ENCODE measurements around the gene TGM4. TPM values are rescaled to one million over a fixed set of nuclear protein-coding genes. Genes with fewer than 3 reads are reported as not detected.

Gene TGM4
- total RNA-seq, 1 experiment from 2014 or later: not detected

DNA sequence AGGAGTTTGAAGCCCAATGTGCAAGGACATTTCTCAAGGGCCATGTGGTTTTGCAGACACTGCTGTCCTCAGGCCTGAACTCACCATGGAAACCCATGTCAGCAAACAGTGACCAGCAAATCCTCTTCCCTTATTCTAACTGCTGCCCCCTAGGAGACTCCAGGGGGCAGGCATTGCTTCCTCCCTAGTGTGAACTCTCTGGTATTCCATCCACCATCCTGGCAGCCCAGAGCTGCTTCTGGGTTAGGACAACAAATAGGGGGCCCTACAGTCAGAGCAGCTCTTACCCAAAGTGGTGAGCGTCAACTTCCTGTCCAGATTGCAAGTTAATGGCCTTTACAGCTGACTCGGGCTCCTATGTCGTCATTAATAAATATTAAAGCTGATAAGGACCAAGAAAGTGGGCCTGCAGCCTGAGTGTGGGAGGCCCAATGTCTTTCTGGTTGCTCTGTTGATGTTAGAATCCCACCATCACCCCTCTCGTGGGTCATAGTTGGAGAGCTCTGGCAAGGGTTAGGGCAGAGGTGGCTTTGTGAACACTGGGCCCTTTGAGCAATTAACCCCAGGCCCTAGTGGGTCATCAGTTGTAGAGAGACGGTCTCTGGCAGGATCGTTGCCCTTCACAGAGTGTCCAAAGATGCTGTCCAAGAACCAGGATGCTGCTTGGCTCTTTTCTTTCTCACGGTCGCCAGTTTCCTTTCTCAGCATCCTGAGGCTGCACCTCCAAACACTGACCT, 41.5 kb downstream of the TGM4 start:
- no peak overlapping the region for H3K4me3 ChIP-seq
- no peak overlapping the region for H3K27ac ChIP-seq
- H3K9me3 ChIP-seq (replicated peaks): no peaks in the 10 kb centered on the region
- no peaks in the 10 kb centered on the region for H3K36me3 ChIP-seq
- no peaks in the 10 kb centered on the region for H3K27me3 ChIP-seq
- H3K4me1 ChIP-seq: no peaks in the 10 kb centered on the region
- no peak for DNase-seq

DNA sequence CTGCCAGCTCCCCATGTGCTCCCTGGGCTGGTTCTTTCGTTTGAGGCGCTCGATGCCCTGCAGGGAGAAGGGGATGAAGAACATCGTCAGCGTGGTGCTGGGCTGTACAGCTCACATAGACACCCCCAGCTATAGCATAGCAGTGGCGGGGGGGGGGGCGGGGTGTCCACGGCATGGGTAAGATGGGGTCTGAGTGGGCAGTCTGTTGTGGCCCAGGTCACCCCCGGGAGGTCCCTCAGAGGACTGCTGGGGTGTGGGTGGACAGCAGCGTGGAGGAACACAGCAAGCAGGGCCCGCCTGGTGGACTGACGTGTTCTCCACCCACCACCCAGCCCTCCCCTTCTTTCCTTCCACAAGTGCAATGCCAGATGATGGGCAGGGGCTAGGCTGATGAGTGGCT, 43.7 kb downstream of the TGM4 start:
- no peak overlapping the region for H3K4me3 ChIP-seq
- H3K9me3 ChIP-seq (replicated peaks): no peaks in the 10 kb centered on the region
- H3K27ac ChIP-seq: no peak overlapping the region
- no peaks in the 10 kb centered on the region for H3K27me3 ChIP-seq
- no peak for DNase-seq
- H3K36me3 ChIP-seq: no peaks in the 10 kb centered on the region
- no peaks in the 10 kb centered on the region for H3K4me1 ChIP-seq

DNA sequence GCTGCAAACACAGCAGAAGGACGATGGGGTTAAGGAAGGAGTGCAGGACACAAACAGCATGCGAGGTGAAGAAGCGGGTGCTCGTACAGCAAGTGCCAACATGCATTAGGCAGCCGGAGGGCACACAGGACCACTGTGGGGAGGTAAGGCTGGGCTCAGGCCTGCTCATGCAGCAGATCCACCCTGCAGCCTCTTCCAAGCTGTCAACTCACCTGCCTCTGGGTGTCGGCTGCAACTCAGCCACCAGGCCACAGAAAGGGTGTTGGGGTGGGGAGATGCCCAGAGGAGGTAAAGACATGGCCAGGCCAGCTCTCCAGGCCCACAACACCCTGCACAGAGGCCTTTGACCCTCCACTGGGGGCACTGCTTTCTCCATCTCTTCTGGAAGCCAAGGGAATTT, 44.2 kb downstream of the TGM4 start:
- no peaks in the 10 kb centered on the region for H3K36me3 ChIP-seq
- H3K27me3 ChIP-seq: no peaks in the 10 kb centered on the region
- no peak overlapping the region for H3K4me3 ChIP-seq
- no peak for DNase-seq
- no peaks in the 10 kb centered on the region for H3K9me3 ChIP-seq (replicated peaks)
- H3K27ac ChIP-seq: no peak overlapping the region
- no peaks in the 10 kb centered on the region for H3K4me1 ChIP-seq

DNA sequence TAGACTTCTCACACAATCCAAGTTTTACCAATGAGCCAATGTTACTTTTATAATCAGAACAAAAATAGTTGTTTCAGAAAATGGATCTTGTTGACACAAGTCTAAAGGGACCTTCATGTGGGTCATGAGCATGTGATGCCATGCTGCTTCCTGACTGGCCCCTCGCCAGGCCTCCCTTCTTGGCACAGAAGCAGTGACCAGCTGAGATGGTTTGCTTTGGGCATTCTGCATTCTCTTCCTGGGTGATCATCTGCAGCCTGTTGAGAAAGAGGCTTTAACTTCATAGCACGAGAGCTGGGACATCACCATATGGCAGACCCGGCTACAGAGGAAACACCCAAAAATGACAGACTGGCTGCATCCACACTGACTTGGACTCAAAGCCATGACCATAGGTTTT, 45.7 kb downstream of the TGM4 start:
- Histone ChIP-seq H3K9me3 (replicated peaks) (no peaks in the 10 kb centered on the region), H3K27me3 (no peaks in the 10 kb centered on the region), H3K27ac (no peak overlapping the region), H3K4me1 (no peaks in the 10 kb centered on the region), H3K4me3 (no peak overlapping the region), H3K36me3 (no peaks in the 10 kb centered on the region)
- no peak for DNase-seq

DNA sequence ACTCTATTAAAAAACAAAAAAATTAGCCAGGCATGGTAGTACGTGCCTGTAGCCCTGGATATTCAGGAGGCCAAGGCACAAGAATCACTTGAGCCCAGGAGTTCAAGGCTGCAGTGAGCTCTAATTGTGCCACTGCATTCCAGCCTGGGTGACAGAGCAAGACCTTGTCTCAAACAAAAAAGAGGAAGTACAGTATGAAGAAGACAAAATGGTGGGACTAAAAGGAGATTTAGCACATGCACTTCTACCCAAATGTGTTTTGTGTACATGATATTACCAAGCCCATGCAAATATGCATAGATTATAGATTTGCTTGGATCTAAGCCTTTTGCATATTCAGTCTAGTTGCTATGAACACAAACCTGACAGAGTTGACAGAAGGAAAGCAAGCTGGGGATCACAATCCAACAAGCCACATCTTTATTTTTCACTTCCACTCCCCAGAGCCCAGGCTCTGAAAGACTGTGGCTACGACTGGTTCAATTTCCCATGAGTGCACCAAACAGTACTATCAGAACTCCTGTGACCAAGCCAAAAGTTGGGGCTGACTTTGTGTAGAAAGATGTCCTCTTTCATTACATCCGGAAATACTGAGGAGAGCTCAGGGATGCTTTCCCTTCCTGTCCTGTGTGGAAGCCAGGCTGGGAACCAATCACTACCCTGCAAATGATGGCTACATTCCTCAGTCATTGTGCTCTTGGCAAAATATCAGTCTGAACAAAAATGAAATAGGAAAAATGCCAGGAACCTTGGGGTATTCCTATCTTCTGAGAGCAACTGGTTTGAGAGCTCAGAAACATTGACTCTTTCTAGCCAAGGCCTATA, 49.4 kb downstream of the TGM4 start:
- Histone ChIP-seq H3K4me1 (no peaks in the 10 kb centered on the region), H3K27ac (no peak overlapping the region), H3K36me3 (no peaks in the 10 kb centered on the region), H3K4me3 (no peak overlapping the region), H3K27me3 (no peaks in the 10 kb centered on the region), H3K9me3 (replicated peaks) (no peaks in the 10 kb centered on the region)
- no peak for DNase-seq

DNA sequence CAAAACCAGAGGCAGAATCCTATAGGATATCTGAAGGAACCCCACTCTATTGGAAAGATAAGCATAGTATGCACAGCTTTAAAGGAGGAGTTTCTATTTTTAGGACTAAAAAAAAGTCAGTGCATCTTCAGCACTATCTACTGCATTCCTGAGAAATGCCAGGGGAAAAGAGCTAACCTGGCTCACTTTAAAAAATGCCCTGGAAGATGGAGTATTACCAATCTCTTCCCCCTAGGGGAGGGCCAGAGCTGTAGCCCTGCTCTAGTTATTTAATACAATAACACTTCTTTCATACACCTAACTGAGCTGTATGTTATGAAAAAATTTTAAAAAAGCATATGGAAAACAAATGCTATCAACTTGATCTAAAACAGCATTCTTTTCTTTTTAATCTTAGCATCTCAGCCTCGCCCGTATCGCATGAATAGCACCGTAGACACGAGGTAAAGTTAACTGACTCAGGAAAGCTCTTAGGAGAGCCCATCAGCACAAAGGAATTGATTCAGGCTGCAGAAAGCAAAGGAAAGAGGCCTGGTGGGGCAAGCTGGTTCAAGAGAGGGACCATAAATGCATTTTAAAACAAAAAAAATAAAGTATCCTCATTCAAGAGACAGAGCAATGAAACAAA, 50.2 kb downstream of the TGM4 start:
- no peak for DNase-seq
- Histone ChIP-seq H3K4me3 (no peak overlapping the region), H3K27me3 (no peaks in the 10 kb centered on the region), H3K4me1 (no peaks in the 10 kb centered on the region), H3K36me3 (no peaks in the 10 kb centered on the region), H3K9me3 (replicated peaks) (no peaks in the 10 kb centered on the region), H3K27ac (no peak overlapping the region)

DNA sequence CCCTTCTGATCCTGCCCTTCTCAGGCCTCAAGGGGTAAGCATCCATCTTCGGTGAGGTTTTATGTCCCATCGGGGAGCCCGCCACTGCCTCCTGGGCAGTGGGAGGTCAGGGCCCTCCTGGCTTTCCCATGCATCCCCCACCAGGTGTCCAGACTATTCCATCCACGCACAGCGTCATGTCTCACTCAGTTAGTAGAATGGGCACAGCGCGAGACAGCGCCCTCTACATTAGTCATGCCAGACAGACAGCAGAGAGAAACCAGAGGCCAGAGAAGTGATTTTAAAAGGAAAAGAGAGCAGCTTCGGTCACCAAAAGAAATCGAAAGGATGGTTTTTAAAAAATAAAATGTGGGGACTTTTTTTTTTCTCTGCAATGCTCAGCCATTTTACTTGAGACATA, 51.8 kb downstream of the TGM4 start:
- DNase-seq: no peak
- Histone ChIP-seq H3K27ac (no peak overlapping the region), H3K4me1 (no peaks in the 10 kb centered on the region), H3K4me3 (no peak overlapping the region), H3K9me3 (replicated peaks) (no peaks in the 10 kb centered on the region), H3K36me3 (no peaks in the 10 kb centered on the region), H3K27me3 (no peaks in the 10 kb centered on the region)

DNA sequence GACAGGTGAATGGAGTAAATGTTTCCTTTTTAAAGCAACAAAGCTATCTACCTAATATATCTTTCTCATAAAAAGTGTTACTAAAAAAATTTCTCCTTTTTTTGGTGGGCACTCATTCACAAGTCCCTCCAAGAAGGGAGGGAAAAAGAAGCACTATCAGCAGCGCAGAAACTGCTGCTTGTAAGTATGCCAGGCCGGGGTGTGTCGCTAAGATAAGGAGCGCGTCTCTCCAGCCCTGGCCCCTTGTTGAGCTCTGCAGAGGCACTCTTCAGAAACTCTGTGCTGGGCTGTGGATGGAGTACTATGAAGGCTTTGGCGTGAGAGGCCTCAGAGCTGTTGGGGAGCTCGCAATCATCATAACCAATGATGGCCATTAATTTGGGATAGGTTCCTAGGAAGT, 52.5 kb downstream of the TGM4 start:
- Histone ChIP-seq H3K27ac (no peak overlapping the region), H3K4me3 (no peak overlapping the region), H3K27me3 (no peaks in the 10 kb centered on the region), H3K9me3 (replicated peaks) (no peaks in the 10 kb centered on the region), H3K36me3 (peaks cover 3% of the 10 kb centered on the region; the same call in 1 of the 2 replicates), H3K4me1 (no peaks in the 10 kb centered on the region)
- no peak for DNase-seq

DNA sequence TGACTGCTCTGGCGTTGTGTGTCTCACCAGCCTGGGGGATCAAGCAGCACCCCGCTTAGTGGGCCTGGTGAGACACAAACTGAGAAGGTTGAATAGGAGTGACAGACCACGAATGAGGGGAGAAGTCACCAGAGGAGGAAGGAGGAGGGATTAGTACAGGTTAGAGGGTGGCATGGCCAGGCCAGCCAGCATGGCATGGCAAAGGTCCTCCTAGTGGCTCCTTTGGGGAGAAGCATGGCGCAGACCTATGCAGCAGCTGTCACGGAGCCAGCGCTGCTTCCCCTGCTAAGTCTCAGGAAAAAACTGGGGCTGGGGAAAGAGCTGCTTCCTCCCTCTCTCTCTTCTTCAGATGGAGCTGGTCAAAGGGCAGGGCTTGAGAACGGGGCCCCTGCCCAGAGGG, 53.0 kb downstream of the TGM4 start:
- H3K9me3 ChIP-seq (replicated peaks): no peaks in the 10 kb centered on the region
- H3K36me3 ChIP-seq: peaks cover 7% of the 10 kb centered on the region; the same call in 1 of the 2 replicates
- no peaks in the 10 kb centered on the region for H3K4me1 ChIP-seq

DNA sequence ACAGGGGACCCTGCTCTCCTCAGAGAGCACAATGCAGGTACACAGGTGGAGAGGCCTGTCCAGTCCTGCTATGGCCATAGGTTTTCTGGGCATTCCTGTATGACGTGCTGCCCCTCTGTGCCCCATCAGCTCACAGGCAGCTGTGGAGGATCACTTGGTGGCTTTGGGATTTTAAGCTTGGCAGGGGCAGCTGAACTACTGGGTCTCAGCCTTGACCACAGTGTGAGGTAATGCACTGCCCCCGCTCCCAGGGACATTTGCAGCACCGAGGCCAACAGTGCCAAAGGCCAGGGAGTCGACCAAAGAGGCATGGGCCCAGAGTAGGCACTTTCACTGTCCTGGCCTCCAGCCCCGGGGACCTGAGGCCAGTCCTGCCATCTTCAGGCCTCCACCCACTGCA, 55.4 kb downstream of the TGM4 start:
- Histone ChIP-seq H3K4me3 (no peak overlapping the region), H3K27me3 (no peaks in the 10 kb centered on the region), H3K36me3 (peaks cover 18% of the 10 kb centered on the region), H3K27ac (no peak overlapping the region), H3K9me3 (replicated peaks) (no peaks in the 10 kb centered on the region), H3K4me1 (no peaks in the 10 kb centered on the region)
- no peak for DNase-seq

More for the DNA sequence above, 53.0 kb downstream of the TGM4 start:
- Histone ChIP-seq H3K27ac (no peak overlapping the region), H3K27me3 (no peaks in the 10 kb centered on the region), H3K4me3 (no peak overlapping the region)
- DNase-seq: no peak

DNA sequence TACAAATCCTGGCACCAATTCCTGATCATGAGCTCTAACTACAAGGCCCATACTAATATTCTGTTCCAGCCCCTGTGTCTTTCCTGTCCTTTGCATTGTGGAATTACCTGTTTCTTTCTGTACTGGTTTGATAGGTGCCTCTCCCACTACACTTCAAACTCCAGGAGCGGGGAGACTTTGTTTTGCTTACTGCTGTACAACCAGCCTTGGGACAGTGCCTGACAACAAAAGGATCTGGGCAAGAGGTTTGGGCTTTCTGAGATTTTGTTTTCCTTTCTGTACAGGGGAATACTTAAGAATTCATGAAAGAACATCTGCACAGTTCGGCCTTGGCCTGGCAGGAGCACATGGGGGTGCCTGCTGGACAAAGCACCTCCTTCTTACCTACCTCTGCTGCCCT, 56.5 kb downstream of the TGM4 start:
- Histone ChIP-seq H3K36me3 (peaks cover 18% of the 10 kb centered on the region), H3K4me1 (no peaks in the 10 kb centered on the region)

DNA sequence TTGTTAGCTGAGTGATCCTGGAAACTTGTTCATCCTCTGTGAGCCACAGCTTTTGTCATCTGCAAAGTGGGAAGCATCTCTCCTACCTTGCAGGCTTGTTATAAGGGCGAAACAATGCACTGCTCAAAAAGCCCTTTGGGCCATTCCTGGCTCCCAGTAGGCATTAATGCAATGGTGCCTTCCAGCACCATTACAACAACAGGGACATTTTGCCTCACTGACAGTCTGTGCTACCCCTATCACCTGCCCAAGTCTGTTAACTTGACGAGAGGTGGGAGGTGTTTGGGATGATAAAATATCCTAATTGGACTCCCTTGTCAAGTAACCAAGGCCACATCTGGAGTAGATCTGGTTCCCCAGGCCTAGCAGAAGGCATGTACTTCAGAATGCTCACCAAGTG, 57.4 kb downstream of the TGM4 start:
- DNase-seq: no peak
- Histone ChIP-seq H3K9me3 (replicated peaks) (no peaks in the 10 kb centered on the region), H3K4me3 (no peak overlapping the region), H3K27ac (no peak overlapping the region), H3K4me1 (no peaks in the 10 kb centered on the region), H3K36me3 (peaks cover 18% of the 10 kb centered on the region), H3K27me3 (no peaks in the 10 kb centered on the region)

More for the DNA sequence above, 56.5 kb downstream of the TGM4 start:
- DNase-seq: no peak
- Histone ChIP-seq H3K4me3 (no peak overlapping the region), H3K27ac (no peak overlapping the region), H3K27me3 (no peaks in the 10 kb centered on the region), H3K9me3 (replicated peaks) (no peaks in the 10 kb centered on the region)

DNA sequence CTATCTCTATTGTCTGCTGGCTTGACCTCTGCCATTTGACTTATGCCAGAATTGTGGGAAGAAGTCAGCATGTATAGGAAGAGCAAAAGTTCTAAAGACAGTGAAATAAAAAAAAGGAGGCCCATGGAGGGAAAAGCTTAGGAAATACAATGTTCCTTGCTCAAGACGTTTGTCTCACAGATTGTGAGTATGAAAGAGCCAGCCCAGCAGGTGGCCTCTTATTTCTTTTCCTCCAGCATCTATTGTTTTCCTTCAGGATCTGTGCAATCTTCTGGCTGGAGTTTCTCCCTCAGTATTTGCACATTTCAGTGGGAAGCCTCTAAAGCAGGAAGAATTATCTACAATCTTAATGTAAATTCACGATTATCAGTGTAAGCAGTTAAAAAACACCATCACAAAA, 57.9 kb downstream of the TGM4 start:
- H3K4me1 ChIP-seq: no peaks in the 10 kb centered on the region
- H3K27ac ChIP-seq: no peak overlapping the region
- H3K4me3 ChIP-seq: no peak overlapping the region
- DNase-seq: no peak
- no peaks in the 10 kb centered on the region for H3K27me3 ChIP-seq
- no peaks in the 10 kb centered on the region for H3K9me3 ChIP-seq (replicated peaks)
- peaks cover 18% of the 10 kb centered on the region for H3K36me3 ChIP-seq

DNA sequence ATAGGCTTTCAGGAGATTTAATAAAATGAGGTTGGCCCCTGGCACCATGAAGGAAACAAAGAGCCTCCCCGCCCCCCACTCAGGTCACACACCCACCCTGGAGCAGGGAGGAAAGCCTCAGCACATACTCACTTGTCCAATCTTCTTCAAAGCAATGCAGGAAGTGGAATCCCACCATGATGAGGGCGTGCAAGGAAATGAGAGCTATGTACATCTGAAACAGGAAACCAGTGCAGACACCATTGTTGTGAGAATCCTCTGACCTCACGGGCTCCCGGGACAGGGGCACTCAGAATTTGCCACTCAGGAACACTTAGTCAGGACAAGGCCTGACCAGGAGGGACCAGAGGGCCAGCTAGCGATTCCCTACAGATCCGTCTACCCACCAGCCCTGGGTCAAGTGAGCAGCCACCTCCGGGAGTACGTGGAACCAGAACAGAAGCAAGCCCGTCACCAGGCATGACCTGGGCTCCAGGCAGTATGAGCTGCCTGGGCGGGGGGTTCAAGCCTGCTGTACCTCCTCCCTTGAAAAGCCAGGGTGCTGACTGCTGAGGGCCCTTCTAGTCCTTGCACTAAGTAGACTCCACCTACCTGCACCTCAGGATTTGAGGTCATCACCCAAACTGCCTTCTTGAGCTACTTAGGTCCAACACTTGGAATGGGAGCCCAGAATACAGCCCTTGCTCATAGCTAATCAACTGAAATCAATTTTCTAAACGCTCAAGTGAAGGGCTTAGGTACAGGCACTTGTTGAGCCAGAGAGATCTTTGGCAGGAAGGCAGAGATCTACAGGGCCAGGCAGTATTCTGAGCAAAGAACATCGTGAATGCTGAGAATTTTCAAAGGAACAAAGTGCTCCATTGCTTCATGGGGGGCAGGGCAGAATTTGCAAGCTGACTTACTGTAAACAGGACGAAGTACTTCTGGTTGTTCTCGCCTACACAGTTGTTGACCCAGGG, 58.9 kb downstream of the TGM4 start:
- Histone ChIP-seq H3K27ac (no peak overlapping the region), H3K36me3 (peaks cover 18% of the 10 kb centered on the region), H3K9me3 (replicated peaks) (no peaks in the 10 kb centered on the region), H3K4me1 (no peaks in the 10 kb centered on the region), H3K4me3 (no peak overlapping the region), H3K27me3 (no peaks in the 10 kb centered on the region)
- DNase-seq: no peak
